ENCODE results near the gene THADA. TPM values are rescaled to one million over a fixed set of nuclear protein-coding genes. Genes with fewer than 3 reads are reported as not detected.

Gene THADA
- total RNA-seq, 1 donor from 2014 or later, result 50.6 TPM

- H3K4me3 ChIP-seq (ENCODE audit: low read length in 3 of 3), result no peak overlapping the region
- no peak overlapping the region for H3K27ac ChIP-seq (ENCODE audit: low read depth, low read length)
- H3K4me1 ChIP-seq (ENCODE audit: control insufficient read depth in 3 of 3, insufficient read depth in 3 of 3, low read length in 3 of 3), result no peaks in the 10 kb centered on the region
- no peaks in the 10 kb centered on the region for H3K36me3 ChIP-seq (ENCODE audit: control insufficient read depth in 3 of 3, insufficient read depth in 3 of 3, low read length in 3 of 3)
- H3K9ac ChIP-seq (ENCODE audit: low read depth in 1 of 3, low read length in 3 of 3), result no peak overlapping the region
- no peaks in the 10 kb centered on the region for H3K27me3 ChIP-seq (ENCODE audit: control insufficient read depth in 3 of 3, insufficient read depth in 3 of 3, low read length in 3 of 3)
- no peaks in the 10 kb centered on the region for H3K9me3 ChIP-seq (ENCODE audit: control insufficient read depth in 3 of 3, low read length in 3 of 3)
Observed at GRCh38 chr2:43622931-43623451, 27.2 kb upstream of the THADA start.

DNA sequence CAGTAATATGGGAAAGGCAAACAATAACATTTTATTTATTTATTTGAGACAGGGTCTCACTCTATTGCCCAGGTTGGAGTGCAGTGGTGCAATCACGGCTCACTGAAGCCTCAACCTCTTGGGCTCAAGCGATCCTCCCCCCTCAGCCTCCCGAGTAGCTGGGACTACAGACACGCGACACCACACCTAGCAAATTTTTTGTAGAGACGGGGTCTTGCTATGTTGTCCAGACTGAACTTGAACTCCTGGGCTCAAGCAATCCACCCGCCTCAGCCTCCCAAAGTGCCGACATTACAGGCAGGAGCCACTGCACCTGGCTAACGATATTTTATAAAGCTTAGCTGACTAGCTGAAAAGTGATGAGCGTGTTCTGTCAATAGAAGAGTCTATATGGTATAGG lies 23.7 kb upstream of the THADA start:
- no peaks in the 10 kb centered on the region for H3K9me3 ChIP-seq (ENCODE audit: control insufficient read depth in 3 of 3, low read length in 3 of 3)
- H3K27ac ChIP-seq (ENCODE audit: low read depth, low read length), result no peak overlapping the region
- H3K36me3 ChIP-seq (ENCODE audit: control insufficient read depth in 3 of 3, insufficient read depth in 3 of 3, low read length in 3 of 3), result no peaks in the 10 kb centered on the region
- peaks cover 0 to 3% (median 0%) of the 10 kb centered on the region in 3 donors for H3K27me3 ChIP-seq (ENCODE audit: control insufficient read depth in 3 of 3, insufficient read depth in 3 of 3, low read length in 3 of 3)
- no peak overlapping the region for H3K9ac ChIP-seq (ENCODE audit: low read depth in 1 of 3, low read length in 3 of 3)
- no peak overlapping the region for H3K4me3 ChIP-seq (ENCODE audit: low read length in 3 of 3)
- no peaks in the 10 kb centered on the region for H3K4me1 ChIP-seq (ENCODE audit: control insufficient read depth in 3 of 3, insufficient read depth in 3 of 3, low read length in 3 of 3)

GRCh38 chr2:43616967-43617680 lies 21.3 kb upstream of the THADA start:
- H3K36me3 ChIP-seq (ENCODE audit: control insufficient read depth in 3 of 3, insufficient read depth in 3 of 3, low read length in 3 of 3), result no peaks in the 10 kb centered on the region
- no peak overlapping the region for H3K9ac ChIP-seq (ENCODE audit: low read depth in 1 of 3, low read length in 3 of 3)
- no peaks in the 10 kb centered on the region for H3K4me1 ChIP-seq (ENCODE audit: control insufficient read depth in 3 of 3, insufficient read depth in 3 of 3, low read length in 3 of 3)
- H3K27ac ChIP-seq (ENCODE audit: low read depth, low read length), result no peak overlapping the region
- H3K9me3 ChIP-seq (ENCODE audit: control insufficient read depth in 3 of 3, low read length in 3 of 3), result no peaks in the 10 kb centered on the region
- H3K27me3 ChIP-seq (ENCODE audit: control insufficient read depth in 3 of 3, insufficient read depth in 3 of 3, low read length in 3 of 3), result peaks cover 0 to 3% (median 0%) of the 10 kb centered on the region in 3 donors
- H3K4me3 ChIP-seq (ENCODE audit: low read length in 3 of 3), result no peak overlapping the region

GRCh38 chr2:43612944-43613343 lies 17.1 kb upstream of the THADA start:
- no peaks in the 10 kb centered on the region for H3K9me3 ChIP-seq (ENCODE audit: control insufficient read depth in 3 of 3, low read length in 3 of 3)
- peaks cover 0 to 3% (median 0%) of the 10 kb centered on the region in 3 donors for H3K27me3 ChIP-seq (ENCODE audit: control insufficient read depth in 3 of 3, insufficient read depth in 3 of 3, low read length in 3 of 3)
- no peak overlapping the region for H3K9ac ChIP-seq (ENCODE audit: low read depth in 1 of 3, low read length in 3 of 3)
- H3K4me3 ChIP-seq (ENCODE audit: low read length in 3 of 3), result no peak overlapping the region
- H3K4me1 ChIP-seq (ENCODE audit: control insufficient read depth in 3 of 3, insufficient read depth in 3 of 3, low read length in 3 of 3), result no peaks in the 10 kb centered on the region
- H3K27ac ChIP-seq (ENCODE audit: low read depth, low read length), result no peak overlapping the region
- no peaks in the 10 kb centered on the region for H3K36me3 ChIP-seq (ENCODE audit: control insufficient read depth in 3 of 3, insufficient read depth in 3 of 3, low read length in 3 of 3)

DNA sequence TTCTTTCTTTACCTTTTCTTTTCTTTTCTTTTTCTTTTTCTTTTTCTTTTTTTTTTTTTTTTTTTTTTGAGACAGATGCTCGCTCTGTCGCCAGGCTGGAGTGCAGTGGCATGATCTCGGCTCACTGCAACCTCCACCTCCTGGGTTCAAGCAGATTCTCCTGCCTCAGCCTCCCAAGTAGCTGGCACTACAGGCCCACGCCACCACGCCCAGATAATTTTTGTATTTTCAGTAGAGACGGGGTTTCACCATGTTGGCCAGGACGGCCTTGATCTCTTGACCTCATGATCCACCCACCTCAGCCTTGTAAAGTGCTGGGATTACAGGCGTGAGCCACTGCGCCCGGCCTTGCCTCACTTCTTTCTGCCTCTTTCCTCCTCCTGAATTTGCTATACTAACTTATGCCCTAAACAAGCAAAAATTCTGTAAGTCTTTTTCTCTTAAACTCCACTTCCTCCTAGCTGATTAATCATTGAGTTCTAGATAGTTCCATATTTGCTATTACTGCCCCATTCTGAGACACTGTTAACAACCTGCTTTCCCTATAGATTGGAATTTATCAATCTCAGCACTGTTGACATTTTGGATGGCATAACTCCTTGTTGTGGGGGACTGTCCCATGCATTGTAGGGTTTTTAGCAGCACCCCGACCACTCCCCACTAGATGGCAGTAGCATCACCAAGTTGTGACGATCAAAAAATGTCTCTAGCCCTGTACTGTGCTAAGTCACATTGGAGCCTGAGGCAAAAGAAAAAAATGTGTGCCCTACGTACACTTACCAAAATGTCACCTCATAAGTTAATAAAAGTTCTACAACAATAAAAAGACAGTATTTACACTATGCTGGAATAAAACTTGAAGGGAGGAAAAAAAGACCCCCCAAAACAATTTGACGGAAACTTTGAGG lies 16.4 kb upstream of the THADA start:
- Histone ChIP-seq H3K4me1 (ENCODE audit: control insufficient read depth in 3 of 3, insufficient read depth in 3 of 3, low read length in 3 of 3) (no peaks in the 10 kb centered on the region), H3K4me3 (ENCODE audit: low read length in 3 of 3) (no peak overlapping the region), H3K9ac (ENCODE audit: low read depth in 1 of 3, low read length in 3 of 3) (no peak overlapping the region), H3K9me3 (ENCODE audit: control insufficient read depth in 3 of 3, low read length in 3 of 3) (no peaks in the 10 kb centered on the region), H3K36me3 (ENCODE audit: control insufficient read depth in 3 of 3, insufficient read depth in 3 of 3, low read length in 3 of 3) (no peaks in the 10 kb centered on the region), H3K27ac (ENCODE audit: low read depth, low read length) (no peak overlapping the region), H3K27me3 (ENCODE audit: control insufficient read depth in 3 of 3, insufficient read depth in 3 of 3, low read length in 3 of 3) (peaks cover 0 to 3% (median 0%) of the 10 kb centered on the region in 3 donors)

GRCh38 chr2:43610361-43610760 lies 14.5 kb upstream of the THADA start:
- Histone ChIP-seq H3K9ac (ENCODE audit: low read depth in 1 of 3, low read length in 3 of 3) (no peak overlapping the region), H3K9me3 (ENCODE audit: control insufficient read depth in 3 of 3, low read length in 3 of 3) (no peaks in the 10 kb centered on the region), H3K27me3 (ENCODE audit: control insufficient read depth in 3 of 3, insufficient read depth in 3 of 3, low read length in 3 of 3) (no peaks in the 10 kb centered on the region), H3K27ac (ENCODE audit: low read depth, low read length) (no peak overlapping the region), H3K36me3 (ENCODE audit: control insufficient read depth in 3 of 3, insufficient read depth in 3 of 3, low read length in 3 of 3) (no peaks in the 10 kb centered on the region), H3K4me3 (ENCODE audit: low read length in 3 of 3) (no peak overlapping the region), H3K4me1 (ENCODE audit: control insufficient read depth in 3 of 3, insufficient read depth in 3 of 3, low read length in 3 of 3) (no peaks in the 10 kb centered on the region)

- no peaks in the 10 kb centered on the region for H3K27me3 ChIP-seq (ENCODE audit: control insufficient read depth in 3 of 3, insufficient read depth in 3 of 3, low read length in 3 of 3)
- H3K36me3 ChIP-seq (ENCODE audit: control insufficient read depth in 3 of 3, insufficient read depth in 3 of 3, low read length in 3 of 3), result no peaks in the 10 kb centered on the region
- no peak overlapping the region for H3K4me3 ChIP-seq (ENCODE audit: low read length in 3 of 3)
- no peak overlapping the region for H3K27ac ChIP-seq (ENCODE audit: low read depth, low read length)
- H3K9me3 ChIP-seq (ENCODE audit: control insufficient read depth in 3 of 3, low read length in 3 of 3), result no peaks in the 10 kb centered on the region
- H3K4me1 ChIP-seq (ENCODE audit: control insufficient read depth in 3 of 3, insufficient read depth in 3 of 3, low read length in 3 of 3), result no peaks in the 10 kb centered on the region
- no peak overlapping the region for H3K9ac ChIP-seq (ENCODE audit: low read depth in 1 of 3, low read length in 3 of 3)
Observed at GRCh38 chr2:43609290-43609918, 13.6 kb upstream of the THADA start.

DNA sequence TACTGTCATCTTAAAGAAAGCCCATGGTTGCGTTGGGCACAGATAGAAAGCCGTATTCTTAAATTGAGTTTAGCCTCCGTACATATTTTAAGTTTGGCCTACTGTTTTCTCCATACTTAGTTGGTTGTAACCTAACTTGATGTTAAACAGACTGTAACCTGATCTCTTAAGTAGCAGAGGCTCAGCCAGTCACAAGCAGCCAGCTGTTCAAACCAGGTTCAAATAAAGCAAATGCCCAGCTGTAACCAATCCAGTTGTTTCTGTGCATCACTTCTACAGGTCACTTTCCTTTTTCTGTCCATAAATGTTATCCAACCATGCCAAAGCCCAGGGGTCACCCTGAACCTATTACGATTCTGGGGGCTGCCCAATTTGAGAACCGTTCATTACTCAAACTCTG lies 10.0 kb upstream of the THADA start:
- H3K27ac ChIP-seq (ENCODE audit: low read depth, low read length), result no peak overlapping the region

GRCh38 chr2:43605079-43605655 lies 9.3 kb upstream of the THADA start:
- no peaks in the 10 kb centered on the region for H3K9me3 ChIP-seq (ENCODE audit: control insufficient read depth in 3 of 3, low read length in 3 of 3)
- no peaks in the 10 kb centered on the region for H3K4me1 ChIP-seq (ENCODE audit: control insufficient read depth in 3 of 3, insufficient read depth in 3 of 3, low read length in 3 of 3)
- no peak overlapping the region for H3K27ac ChIP-seq (ENCODE audit: low read depth, low read length)
- no peak overlapping the region for H3K4me3 ChIP-seq (ENCODE audit: low read length in 3 of 3)
- H3K9ac ChIP-seq (ENCODE audit: low read depth in 1 of 3, low read length in 3 of 3), result no peak overlapping the region
- H3K27me3 ChIP-seq (ENCODE audit: control insufficient read depth in 3 of 3, insufficient read depth in 3 of 3, low read length in 3 of 3), result no peaks in the 10 kb centered on the region
- H3K36me3 ChIP-seq (ENCODE audit: control insufficient read depth in 3 of 3, insufficient read depth in 3 of 3, low read length in 3 of 3), result no peaks in the 10 kb centered on the region

More for the DNA sequence above, 10.0 kb upstream of the THADA start:
- no peaks in the 10 kb centered on the region for H3K27me3 ChIP-seq (ENCODE audit: control insufficient read depth in 3 of 3, insufficient read depth in 3 of 3, low read length in 3 of 3)
- no peak overlapping the region for H3K4me3 ChIP-seq (ENCODE audit: low read length in 3 of 3)
- no peaks in the 10 kb centered on the region for H3K9me3 ChIP-seq (ENCODE audit: control insufficient read depth in 3 of 3, low read length in 3 of 3)
- no peaks in the 10 kb centered on the region for H3K36me3 ChIP-seq (ENCODE audit: control insufficient read depth in 3 of 3, insufficient read depth in 3 of 3, low read length in 3 of 3)
- H3K4me1 ChIP-seq (ENCODE audit: control insufficient read depth in 3 of 3, insufficient read depth in 3 of 3, low read length in 3 of 3), result no peaks in the 10 kb centered on the region
- no peak overlapping the region for H3K9ac ChIP-seq (ENCODE audit: low read depth in 1 of 3, low read length in 3 of 3)

Data from skeletal muscle tissue (tissue), 4 donors.